Prostate gland (tissue), 2 donors: ENCODE data around the gene FRMPD2. TPM values are rescaled to one million over a fixed set of nuclear protein-coding genes. Genes with fewer than 3 reads are reported as not detected.

Experiments used
- DNase-seq: peaks from one replicate; pipeline ENCODE4 v3.0.0-alpha.2; 2019; ENCODE audit warnings: low spot score
- H3K27ac ChIP-seq, 2 donors: fragments of 200-600 bp; sonication (generic); 2 replicates each; pipeline ENCODE4 v1.5.1; 2017 to 2019
- H3K27me3 ChIP-seq: fragments of 200-600 bp; sonication (generic); replicated peaks from 2 replicates; pipeline ENCODE4 v1.5.1; 2019; ENCODE audit not compliant: insufficient read depth
- H3K36me3 ChIP-seq, 2 donors: fragments of 200-600 bp; sonication (generic); 1 replicate in 1 of 2; 2 replicates in 1 of 2; pipeline versions ENCODE4 v1.5.1 to v1.8.1; 2017 to 2019
- H3K4me1 ChIP-seq: fragments of 200-600 bp; sonication (generic); replicated peaks from 2 replicates; pipeline ENCODE4 v1.5.1; 2019
- H3K4me3 ChIP-seq, 2 donors: fragments of 200-600 bp; sonication (generic); 2 replicates each; pipeline ENCODE4 v1.5.1; 2017 to 2019
- H3K9me3 ChIP-seq: fragments of 200-600 bp; sonication (generic); 2 replicates; pipeline ENCODE4 v1.5.1; 2017
- CTCF ChIP-seq, 4 experiments: fragments of 200-600 bp in 2 of 4; fragments of 450-650 bp in 2 of 4; sonication (generic) in 2 of 4; IDR thresholded peaks; 1 replicate in 3 of 4; 2 replicates in 1 of 4; pipeline ENCODE4 v1.5.1; 2016 to 2019; ENCODE audit warnings: antibody characterized with exemption in 4 of 4, mild to moderate bottlenecking in 2 of 4, moderate library complexity in 2 of 4
- POLR2A ChIP-seq: fragments of 450-650 bp; IDR thresholded peaks from one replicate; pipeline ENCODE4 v1.6.1; 2016; ENCODE audit warnings: antibody characterized with exemption, mild to moderate bottlenecking
- POLR2AphosphoS5 ChIP-seq: sonication (generic); formaldehyde crosslinking; IDR thresholded peaks from one replicate; pipeline ENCODE4 v1.6.1; 2017; ENCODE audit warnings: antibody characterized with exemption
- WGBS: methylation state at CpG from one replicate; pipeline ENCODE4 v1.1.5; 2018; 5-methylcytosine and 5-hydroxymethylcytosine counted together
- intact Hi-C: fragments of 100-400 bp; cut with DNase I; formaldehyde crosslinking; loops from one replicate; pipeline ENCODE4 v1.14.2; 2022
- total RNA-seq, 2 donors: library from RNA; depleted of rRNA; stranded (reverse); fragments of >200 nt; gene quantifications; one replicate each; pipeline ENCODE4 v1.1.0, GENCODE V29; 2016

Gene FRMPD2
- total RNA-seq, 2 donors from 2014 or later: 0.97 to 3.4 TPM

- Histone ChIP-seq H3K9me3 (no peaks in the 10 kb centered on the region), H3K27ac (no peak overlapping the region), H3K36me3 (no peaks in the 10 kb centered on the region), H3K4me3 (no peak overlapping the region), H3K4me1 (no peaks in the 10 kb centered on the region), H3K27me3 (no peaks in the 10 kb centered on the region)
- 94% methylated on average over 3 of the region's 3 CpGs for WGBS
- TF ChIP-seq POLR2A (no peak), POLR2AphosphoS5 (no peak), CTCF (IDR thresholded peaks at IDR 0.05) (no peak)
- intact Hi-C loops: no loop called here
- DNase-seq: no peak
Measured at GRCh38 chr10:48232717-48233447, 41.6 kb downstream of the FRMPD2 start.

- intact Hi-C loops: no loop called here
- no peaks in the 10 kb centered on the region for H3K36me3 ChIP-seq
- H3K4me3 ChIP-seq: no peak overlapping the region
- H3K27ac ChIP-seq: no peak overlapping the region
- no peaks in the 10 kb centered on the region for H3K4me1 ChIP-seq
- TF ChIP-seq POLR2AphosphoS5 (no peak), POLR2A (no peak), CTCF (IDR thresholded peaks at IDR 0.05) (no peak)
- DNase-seq: no peak
- no peaks in the 10 kb centered on the region for H3K27me3 ChIP-seq
- H3K9me3 ChIP-seq: no peaks in the 10 kb centered on the region
- 65% methylated on average over 6 of the region's 6 CpGs for WGBS
Measured at GRCh38 chr10:48231699-48232315, 42.7 kb downstream of the FRMPD2 start.

GRCh38 chr10:48231178-48231577, 43.3 kb downstream of the FRMPD2 start:
- DNase-seq: no peak
- Histone ChIP-seq H3K27ac (no peak overlapping the region), H3K27me3 (no peaks in the 10 kb centered on the region), H3K9me3 (no peaks in the 10 kb centered on the region), H3K4me3 (no peak overlapping the region), H3K36me3 (no peaks in the 10 kb centered on the region), H3K4me1 (no peaks in the 10 kb centered on the region)
- intact Hi-C loops: no loop called here
- WGBS: 98% methylated on average over 2 of the region's 2 CpGs
- TF ChIP-seq POLR2AphosphoS5 (no peak), POLR2A (no peak), CTCF (IDR thresholded peaks at IDR 0.05) (no peak)

GRCh38 chr10:48227213-48227612, 47.3 kb downstream of the FRMPD2 start:
- DNase-seq: no peak
- Histone ChIP-seq H3K4me3 (no peak overlapping the region), H3K4me1 (no peaks in the 10 kb centered on the region), H3K36me3 (no peaks in the 10 kb centered on the region), H3K9me3 (no peaks in the 10 kb centered on the region), H3K27me3 (no peaks in the 10 kb centered on the region), H3K27ac (no peak overlapping the region)
- WGBS: 70% methylated on average over 6 of the region's 6 CpGs
- intact Hi-C loops: no loop called here
- TF ChIP-seq POLR2AphosphoS5 (no peak), POLR2A (no peak), CTCF (IDR thresholded peaks at IDR 0.05) (no peak)
